Ovary (tissue), 9 donors: ENCODE results near the gene PHLDB1. TPM values are rescaled to one million over a fixed set of nuclear protein-coding genes. Genes with fewer than 3 reads are reported as not detected.

Source experiments
- DNase-seq, 5 donors: peaks; one replicate each; pipeline ENCODE4 v3.0.0-alpha.2; 2019 to 2020
- H3K27ac ChIP-seq, 2 donors: fragments of 200-600 bp; one replicate each; pipeline versions ENCODE4 v1.5.1 to v1.8.0; 2019 to 2022
- H3K27me3 ChIP-seq: fragments of 200-600 bp; one replicate; pipeline ENCODE4 v1.8.0; 2022
- H3K36me3 ChIP-seq: fragments of 200-600 bp; sonication (generic); one replicate; pipeline ENCODE4 v1.5.1; 2019
- H3K4me1 ChIP-seq: one replicate; pipeline ENCODE4 v1.8.1; 2013; ENCODE audit warnings: mild to moderate bottlenecking, moderate library complexity; ENCODE audit not compliant: insufficient read depth
- H3K4me3 ChIP-seq: fragments of 200-600 bp; sonication (generic); one replicate; pipeline ENCODE4 v1.5.1; 2017
- H3K9me3 ChIP-seq, 2 donors: fragments of 200-600 bp in 1 of 2; sonication (generic) in 1 of 2; one replicate each; pipeline versions ENCODE4 v1.5.1 to v1.8.1; 2013 to 2019; ENCODE audit warnings: mild to moderate bottlenecking in 1 of 2, moderate library complexity in 1 of 2
- EP300 ChIP-seq: sonication (generic); formaldehyde crosslinking; IDR thresholded peaks from one replicate; pipeline ENCODE4 v1.6.1; 2017; ENCODE audit warnings: antibody characterized with exemption
- POLR2A ChIP-seq: fragments of 450-650 bp; IDR thresholded peaks from one replicate; pipeline ENCODE4 v1.6.1; 2017; ENCODE audit warnings: antibody characterized with exemption, mild to moderate bottlenecking, moderate library complexity
- WGBS, 3 donors: extraction: QIAGEN DNeasy Blood & Tissue Kit in 1 of 3; methylation state at CpG; one replicate each; pipeline versions ENCODE4 v1.1.5 to v1.1.7; 2013 to 2017; 5-methylcytosine and 5-hydroxymethylcytosine counted together
- intact Hi-C, 4 donors: fragments of 100-400 bp; cut with DNase I; formaldehyde crosslinking; loops; one replicate each; pipeline versions ENCODE4 v1.11.0 to v1.15.1; 2022 to 2023
- polyA plus RNA-seq, 2 donors: library from polyadenylated mRNA; stranded (reverse); fragments of 200-250 nt in 1 of 2; fragments of 350-450 nt in 1 of 2; fragmentation: Illumina TruSeq in 1 of 2; extraction: RNeasy Lipid Tissue Mini Kit (QIAGEN cat#74804) in 1 of 2; gene quantifications; one replicate each; pipeline ENCODE4 v1.2.3, GENCODE V29; 2013 to 2014
- total RNA-seq, 7 donors: library from RNA; depleted of rRNA in 2 of 7; stranded (reverse); fragments of >200 nt in 2 of 7; fragmentation: NEBNext Ultra II Directional in 3 of 7; extraction: Animal tissue kit (Norgen Biotek cat#: 25700) in 3 of 7; gene quantifications; one replicate each; pipeline versions ENCODE4 v1.1.0 to v1.2.4, GENCODE V29; 2016 to 2023
- TF ChIP-seq, protein P1 (sequence below), 3 donors: fragments of 450-650 bp in 2 of 3; fragments of 200-600 bp in 1 of 3; IDR thresholded peaks; one replicate each; pipeline versions ENCODE4 v1.5.1 to v1.8.0; 2016 to 2022; ENCODE audit warnings: antibody characterized with exemption in 3 of 3, mild to moderate bottlenecking in 1 of 3
- donor health status: DM: no; HTN: no; CAD: no; lungs with moderate emphysema.
- donor health status: DM: no; HTN: no; CAD: no.
- donor health status: Bipolar disorder and iron deficiency.
- donor health status: DM: yes; HTN: yes; CAD: no.
- donor health status: DM: no; HTN: no; CAD: no.
- donor health status: DM: yes; HTN: yes; CAD: no.

The PHLDB1 gene
- total and polyA plus RNA-seq, 9 donors, result 46.2 to 265 (median 137) TPM

GRCh38 chr11:118652681-118653181 lies 45.3 kb downstream of the PHLDB1 start:
- no peaks in the 10 kb centered on the region for H3K9me3 ChIP-seq
- no peak overlapping the region for H3K4me3 ChIP-seq
- WGBS, 3 donors, result 62 to 70% (median 66%) methylated on average over 4 of the region's 4 CpGs
- no peak for DNase-seq
- H3K27me3 ChIP-seq, result no peaks in the 10 kb centered on the region
- H3K4me1 ChIP-seq, result no peaks in the 10 kb centered on the region
- no peaks in the 10 kb centered on the region for H3K36me3 ChIP-seq
- no peak overlapping the region for H3K27ac ChIP-seq
- TF ChIP-seq POLR2A (no peak), EP300 (no peak)
- TF ChIP-seq, protein P1, sequence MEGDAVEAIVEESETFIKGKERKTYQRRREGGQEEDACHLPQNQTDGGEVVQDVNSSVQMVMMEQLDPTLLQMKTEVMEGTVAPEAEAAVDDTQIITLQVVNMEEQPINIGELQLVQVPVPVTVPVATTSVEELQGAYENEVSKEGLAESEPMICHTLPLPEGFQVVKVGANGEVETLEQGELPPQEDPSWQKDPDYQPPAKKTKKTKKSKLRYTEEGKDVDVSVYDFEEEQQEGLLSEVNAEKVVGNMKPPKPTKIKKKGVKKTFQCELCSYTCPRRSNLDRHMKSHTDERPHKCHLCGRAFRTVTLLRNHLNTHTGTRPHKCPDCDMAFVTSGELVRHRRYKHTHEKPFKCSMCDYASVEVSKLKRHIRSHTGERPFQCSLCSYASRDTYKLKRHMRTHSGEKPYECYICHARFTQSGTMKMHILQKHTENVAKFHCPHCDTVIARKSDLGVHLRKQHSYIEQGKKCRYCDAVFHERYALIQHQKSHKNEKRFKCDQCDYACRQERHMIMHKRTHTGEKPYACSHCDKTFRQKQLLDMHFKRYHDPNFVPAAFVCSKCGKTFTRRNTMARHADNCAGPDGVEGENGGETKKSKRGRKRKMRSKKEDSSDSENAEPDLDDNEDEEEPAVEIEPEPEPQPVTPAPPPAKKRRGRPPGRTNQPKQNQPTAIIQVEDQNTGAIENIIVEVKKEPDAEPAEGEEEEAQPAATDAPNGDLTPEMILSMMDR (IDR thresholded peaks at IDR 0.05), result no peak
- intact Hi-C loops, result no loop called here

GRCh38 chr11:118653684-118654390 lies 46.4 kb downstream of the PHLDB1 start:
- H3K4me3 ChIP-seq, result no peak overlapping the region
- no peaks in the 10 kb centered on the region for H3K9me3 ChIP-seq
- intact Hi-C loops, result no loop called here
- no peak overlapping the region for H3K27ac ChIP-seq
- no peak for DNase-seq
- TF ChIP-seq EP300 (no peak), POLR2A (no peak)
- TF ChIP-seq, protein P1 (IDR thresholded peaks at IDR 0.05), result no peak
- WGBS, 3 donors, result 73 to 82% (median 79%) methylated on average over 8 of the region's 8 CpGs
- H3K36me3 ChIP-seq, result no peaks in the 10 kb centered on the region
- H3K4me1 ChIP-seq, result no peaks in the 10 kb centered on the region
- H3K27me3 ChIP-seq, result no peaks in the 10 kb centered on the region

GRCh38 chr11:118655486-118656190 lies 48.2 kb downstream of the PHLDB1 start:
- no peak overlapping the region for H3K27ac ChIP-seq
- H3K4me1 ChIP-seq, result no peaks in the 10 kb centered on the region
- no peaks in the 10 kb centered on the region for H3K27me3 ChIP-seq
- H3K9me3 ChIP-seq, result no peaks in the 10 kb centered on the region
- no peak for DNase-seq
- no peaks in the 10 kb centered on the region for H3K36me3 ChIP-seq
- TF ChIP-seq POLR2A, result no peak
- no peak for TF ChIP-seq EP300
- TF ChIP-seq, protein P1 (IDR thresholded peaks at IDR 0.05), result no peak
- H3K4me3 ChIP-seq, result no peak overlapping the region
- 84 to 88% (median 86%) methylated on average over 7 of the region's 7 CpGs for WGBS, 3 donors
- intact Hi-C loops, result no loop called here

- no peaks in the 10 kb centered on the region for H3K9me3 ChIP-seq
- H3K27ac ChIP-seq, result no peak overlapping the region
- DNase-seq, result no peak
- 81 to 87% (median 84%) methylated on average over 5 of the region's 5 CpGs for WGBS, 3 donors
- TF ChIP-seq EP300 (no peak), POLR2A (no peak)
- TF ChIP-seq, protein P1 (IDR thresholded peaks at IDR 0.05), result no peak
- no peaks in the 10 kb centered on the region for H3K4me1 ChIP-seq
- H3K36me3 ChIP-seq, result no peaks in the 10 kb centered on the region
- H3K4me3 ChIP-seq, result no peak overlapping the region
- H3K27me3 ChIP-seq, result no peaks in the 10 kb centered on the region
- intact Hi-C loops, result no loop called here
Measured at GRCh38 chr11:118656563-118657165, 49.2 kb downstream of the PHLDB1 start.
